ENCODE data around the gene TSC22D4. TPM values are rescaled to one million over a fixed set of nuclear protein-coding genes. Genes with fewer than 3 reads are reported as not detected.

TSC22D4 gene
- polyA plus RNA-seq, 1 donor from 2014 or later = 25.6 TPM

DNA sequence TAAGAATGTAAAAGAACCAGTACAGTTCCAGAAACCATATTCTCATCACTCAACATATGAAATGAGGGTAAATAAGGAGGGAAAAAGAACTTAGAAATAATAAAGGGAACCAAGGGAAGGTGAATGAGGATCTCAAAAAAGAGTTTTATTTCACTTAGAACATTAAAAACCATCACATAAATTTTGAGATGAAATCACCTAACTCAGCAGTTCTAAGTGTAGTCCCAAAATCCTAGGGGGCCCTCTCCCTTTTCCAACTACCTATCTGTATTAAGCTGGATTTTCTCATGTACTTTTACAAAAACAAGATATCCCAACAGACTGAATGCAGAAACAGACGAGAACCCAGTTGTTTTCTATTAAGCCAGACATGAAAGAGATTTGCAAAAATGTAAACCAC lies 53.7 kb downstream of the TSC22D4 start:
- peaks cover 6% of the 10 kb centered on the region for H3K27me3 Mint-ChIP-seq
- H3K27ac Mint-ChIP-seq = peak overlapping the region in 2 of 3 donors; percentile 67 to 71
- H3K36me3 Mint-ChIP-seq = no peaks in the 10 kb centered on the region
- peaks cover 0 to 6% (median 2%) of the 10 kb centered on the region in 3 donors for H3K4me1 Mint-ChIP-seq
- no peaks in the 10 kb centered on the region for H3K9me3 Mint-ChIP-seq
- H3K4me3 Mint-ChIP-seq = peak overlapping the region in 1 of 4 donors; percentile 25

DNA sequence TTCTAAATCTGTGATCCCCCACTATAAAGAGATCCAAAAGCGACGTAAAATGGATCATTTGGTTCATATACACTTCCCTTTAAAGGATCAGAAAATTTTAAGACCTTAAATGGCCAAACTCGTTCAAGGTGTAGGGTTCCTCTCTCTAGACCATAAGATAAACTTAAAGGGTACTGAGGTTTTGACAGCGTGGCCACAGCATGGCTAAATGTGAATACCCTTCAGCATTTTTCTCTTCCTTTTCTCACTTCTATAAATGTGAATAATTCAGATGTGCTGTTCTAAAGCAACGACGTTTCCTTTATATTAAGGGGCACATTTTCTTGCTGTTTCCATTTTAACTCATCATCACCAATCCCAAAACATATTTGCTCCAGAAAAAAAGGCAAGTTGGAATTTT lies 55.7 kb downstream of the TSC22D4 start:
- Mint-ChIP-seq H3K4me1 (peaks cover 0 to 5% (median 0%) of the 10 kb centered on the region in 3 donors), H3K27ac (peak overlapping the region in 1 of 3 donors; percentile 62), H3K27me3 (peaks cover 1% of the 10 kb centered on the region), H3K4me3 (no peak overlapping the region), H3K36me3 (peaks cover 1% of the 10 kb centered on the region), H3K9me3 (no peaks in the 10 kb centered on the region)

DNA sequence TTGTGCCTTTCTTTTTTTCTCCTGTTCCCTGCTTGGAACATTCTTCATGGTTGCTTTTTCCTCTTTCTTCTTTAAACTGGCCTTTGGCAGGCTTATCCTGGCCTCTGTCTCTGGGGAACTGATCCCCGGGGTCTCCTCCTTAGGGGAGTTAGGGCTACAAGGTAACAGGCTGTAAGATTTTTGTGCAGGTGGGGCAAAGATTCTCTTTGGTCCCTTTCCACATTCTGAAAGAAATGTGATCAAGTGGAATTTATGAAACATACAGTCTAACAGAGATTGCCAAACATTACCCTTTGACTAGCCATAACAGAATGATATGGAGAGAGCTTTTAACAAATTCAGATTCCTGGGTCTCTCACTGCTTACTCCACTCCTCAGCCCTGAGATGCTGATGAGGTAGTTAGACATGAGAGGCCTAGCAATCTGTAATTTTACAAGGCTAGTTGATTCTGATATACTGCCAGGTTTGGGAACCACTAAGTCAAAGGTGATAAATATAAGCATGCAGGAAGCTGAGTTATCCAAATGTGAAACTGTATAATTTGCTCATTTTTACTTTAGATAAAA lies 59.3 kb downstream of the TSC22D4 start:
- peak overlapping the region in 1 of 3 donors; percentile 78 for H3K27ac Mint-ChIP-seq
- H3K9me3 Mint-ChIP-seq = no peaks in the 10 kb centered on the region
- H3K27me3 Mint-ChIP-seq = no peaks in the 10 kb centered on the region
- peaks cover 1 to 9% (median 3%) of the 10 kb centered on the region in 3 donors for H3K4me1 Mint-ChIP-seq
- peaks cover 5% of the 10 kb centered on the region for H3K36me3 Mint-ChIP-seq
- no peak overlapping the region for H3K4me3 Mint-ChIP-seq

DNA sequence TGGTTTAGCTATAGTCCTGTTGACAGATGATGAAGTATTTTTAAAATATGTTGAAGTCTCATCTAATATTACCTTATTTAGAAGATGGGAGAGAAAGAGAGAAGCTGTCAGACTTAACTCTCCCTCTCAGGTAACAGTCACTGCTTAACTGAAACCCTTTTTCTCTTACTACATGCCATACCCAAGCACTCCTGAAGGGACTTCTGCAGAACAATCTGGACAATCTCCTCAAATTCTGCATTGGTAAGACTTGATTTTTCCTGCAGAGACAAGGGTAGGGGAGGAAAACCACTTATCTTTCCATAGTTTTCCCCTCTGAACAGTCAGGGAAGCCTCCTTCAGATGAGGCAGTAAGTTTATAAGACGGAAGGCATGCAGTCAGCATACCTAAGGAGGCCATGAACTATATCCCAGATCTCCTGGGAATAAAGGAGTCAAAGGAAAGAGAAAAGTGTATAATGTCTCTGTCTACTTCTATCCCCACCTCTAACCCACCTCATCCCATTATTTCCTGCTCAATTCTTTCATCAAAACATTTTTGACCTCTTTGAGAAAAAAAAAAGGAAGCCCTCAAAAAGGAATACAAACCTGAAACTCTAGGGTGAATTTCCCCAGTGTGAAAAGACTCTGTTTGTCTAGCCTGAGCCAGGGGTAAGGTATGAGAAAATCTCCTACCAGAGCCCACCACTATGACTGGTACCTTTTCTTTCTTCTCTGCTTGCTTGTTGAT lies 59.9 kb downstream of the TSC22D4 start:
- Mint-ChIP-seq H3K9me3 (no peaks in the 10 kb centered on the region), H3K4me3 (no peak overlapping the region), H3K27me3 (no peaks in the 10 kb centered on the region), H3K4me1 (peaks cover 2 to 10% (median 5%) of the 10 kb centered on the region in 3 donors), H3K36me3 (peaks cover 5% of the 10 kb centered on the region), H3K27ac (peak overlapping the region in 1 of 3 donors; percentile 78)

Other genes starting within 250 kb of the TSC22D4 start
- 9.9 TPM for gene SPDYE3, start 171.5 kb downstream of the TSC22D4 start, polyA plus RNA-seq
- 14.3 TPM for gene PILRB, start 121.1 kb downstream of the TSC22D4 start, polyA plus RNA-seq
- gene PILRA, start 105.7 kb downstream of the TSC22D4 start, polyA plus RNA-seq = 2.3 TPM
- 12.1 TPM for gene ZCWPW1, start 50.5 kb downstream of the TSC22D4 start, polyA plus RNA-seq
- 19.8 TPM for gene MEPCE, start 49.4 kb downstream of the TSC22D4 start, polyA plus RNA-seq
- 39.3 TPM for gene PPP1R35, start 42.7 kb downstream of the TSC22D4 start, polyA plus RNA-seq
- gene SPACDR, start 15.0 kb downstream of the TSC22D4 start, polyA plus RNA-seq = 0.78 TPM
- not detected for gene NYAP1, start 4.7 kb upstream of the TSC22D4 start, polyA plus RNA-seq
- gene AGFG2, start 60.0 kb upstream of the TSC22D4 start, polyA plus RNA-seq = 7.3 TPM
- 0.73 TPM for gene SAP25, start 94.7 kb upstream of the TSC22D4 start, polyA plus RNA-seq
- 160 TPM for gene LRCH4, start 106.9 kb upstream of the TSC22D4 start, polyA plus RNA-seq
- gene FBXO24, start 107.1 kb upstream of the TSC22D4 start, polyA plus RNA-seq = 0.36 TPM
- 0.98 TPM for gene PCOLCE, start 123.1 kb upstream of the TSC22D4 start, polyA plus RNA-seq
- 14.4 TPM for gene MOSPD3, start 133.3 kb upstream of the TSC22D4 start, polyA plus RNA-seq
- gene TFR2, start 162.3 kb upstream of the TSC22D4 start, polyA plus RNA-seq = 0.44 TPM
- not detected for gene ACTL6B, start 177.2 kb upstream of the TSC22D4 start, polyA plus RNA-seq
- gene GNB2, start 194.5 kb upstream of the TSC22D4 start, polyA plus RNA-seq = 62.7 TPM
- gene GIGYF1, start 215.0 kb upstream of the TSC22D4 start, polyA plus RNA-seq = 2.6 TPM
- gene POP7, start 226.9 kb upstream of the TSC22D4 start, polyA plus RNA-seq = 48.6 TPM
- not detected for gene EPO, start 241.3 kb upstream of the TSC22D4 start, polyA plus RNA-seq